Fibroblast of lung (primary cell): ENCODE measurements around the gene GORAB. TPM values are rescaled to one million over a fixed set of nuclear protein-coding genes. Genes with fewer than 3 reads are reported as not detected.

ENCODE experiments used
- DNase-seq, 2 donors: peaks; one replicate each; pipeline versions ENCODE4 v3.0.0 to v3.0.0-alpha.2; 2010; ENCODE audit warnings: low read depth in 2 of 2
- H2AFZ ChIP-seq: 2 replicates; pipeline ENCODE4 v1.5.1; 2012; ENCODE audit warnings: low read length, control low read depth, inconsistent platforms
- H3K27ac ChIP-seq: 2 replicates; pipeline ENCODE4 v1.5.1; 2011; ENCODE audit warnings: low read length, control low read depth; ENCODE audit not compliant: insufficient read depth
- H3K27me3 ChIP-seq: 2 replicates; pipeline ENCODE4 v1.5.1; 2011; ENCODE audit warnings: mild to moderate bottlenecking, low read length; ENCODE audit not compliant: control insufficient read depth, insufficient read depth
- H3K36me3 ChIP-seq: 2 replicates; pipeline ENCODE4 v1.5.1; 2011; ENCODE audit warnings: low read length; ENCODE audit not compliant: control insufficient read depth, insufficient read depth
- H3K4me1 ChIP-seq: 2 replicates; pipeline ENCODE4 v1.5.1; 2011; ENCODE audit warnings: low read length; ENCODE audit not compliant: control insufficient read depth, insufficient read depth; ENCODE audit errors: extremely low read depth
- H3K4me2 ChIP-seq: 2 replicates; pipeline ENCODE4 v1.5.1; 2011; ENCODE audit warnings: low read length, control low read depth; ENCODE audit not compliant: insufficient read depth; ENCODE audit errors: extremely low read depth
- H3K4me3 ChIP-seq, 4 experiments: fragments of 200-600 bp in 1 of 4; sonication (generic) in 1 of 4; replicated peaks in 1 of 4; 2 replicates each; pipeline ENCODE4 v1.5.1; 2011 to 2016; ENCODE audit warnings: low read length in 4 of 4, low read depth in 3 of 4, mild to moderate bottlenecking in 3 of 4, control low read depth in 2 of 4, inconsistent platforms in 1 of 4, mixed read lengths in 1 of 4; ENCODE audit not compliant: insufficient read depth in 1 of 4; ENCODE audit errors: control extremely low read depth in 1 of 4
- H3K79me2 ChIP-seq: 2 replicates; pipeline ENCODE4 v1.5.1; 2012; ENCODE audit warnings: mild to moderate bottlenecking, low read length, inconsistent platforms; ENCODE audit not compliant: control insufficient read depth, insufficient read depth
- H3K9ac ChIP-seq: 2 replicates; pipeline ENCODE4 v1.5.1; 2011; ENCODE audit warnings: mild to moderate bottlenecking, low read length, control low read depth; ENCODE audit not compliant: insufficient read depth
- H3K9me3 ChIP-seq: 2 replicates; pipeline ENCODE4 v1.5.1; 2012; ENCODE audit warnings: low read depth, low read length; ENCODE audit not compliant: control insufficient read depth, insufficient read depth
- H4K20me1 ChIP-seq: 2 replicates; pipeline ENCODE4 v1.5.1; 2011; ENCODE audit warnings: low read length; ENCODE audit not compliant: control insufficient read depth, insufficient read depth; ENCODE audit errors: extremely low read depth
- EZH2 ChIP-seq: IDR thresholded peaks from 2 replicates; pipeline ENCODE4 v1.5.1; 2012; ENCODE audit warnings: low read length, control low read depth, mild to moderate bottlenecking; ENCODE audit errors: missing control alignments
- polyA plus RNA-seq, 2 donors: library from polyadenylated mRNA; depleted of rRNA in 1 of 2; stranded (reverse) in 1 of 2; unstranded in 1 of 2; fragments of >200 nt; gene quantifications; 2 replicates each; pipeline ENCODE4 v1.2.1, GENCODE V29; 2011 to 2012; ENCODE audit warnings: missing spikeins in 1 of 2
- total RNA-seq: library from RNA; depleted of rRNA; stranded (reverse); fragments of >200 nt; gene quantifications from 2 replicates; pipeline ENCODE4 v1.2.1, GENCODE V29; 2014
- TF ChIP-seq, protein P1 (sequence below), 2 donors: IDR thresholded peaks in 1 of 2; conservative IDR thresholded peaks in 1 of 2; 1 replicate in 1 of 2; 2 replicates in 1 of 2; pipeline ENCODE4 v1.5.1; 2011 to 2012; ENCODE audit warnings: low read length in 2 of 2, control low read depth in 1 of 2, inconsistent platforms in 1 of 2, low read depth in 1 of 2, mild to moderate bottlenecking in 1 of 2

Gene GORAB
- total and polyA plus RNA-seq, 2 donors (not counting 1 experiment from before 2014, with no cell fraction given), result 17.7 to 27.6 TPM

- H3K9ac ChIP-seq, result no peak overlapping the region
- no peak overlapping the region for H2AFZ ChIP-seq
- DNase-seq, result no peak
- no peaks in the 10 kb centered on the region for H4K20me1 ChIP-seq
- no peaks in the 10 kb centered on the region for H3K9me3 ChIP-seq
- no peak overlapping the region for H3K4me2 ChIP-seq
- H3K4me3 ChIP-seq, result no peak overlapping the region
- TF ChIP-seq EZH2, result no peak
- TF ChIP-seq, protein P1, sequence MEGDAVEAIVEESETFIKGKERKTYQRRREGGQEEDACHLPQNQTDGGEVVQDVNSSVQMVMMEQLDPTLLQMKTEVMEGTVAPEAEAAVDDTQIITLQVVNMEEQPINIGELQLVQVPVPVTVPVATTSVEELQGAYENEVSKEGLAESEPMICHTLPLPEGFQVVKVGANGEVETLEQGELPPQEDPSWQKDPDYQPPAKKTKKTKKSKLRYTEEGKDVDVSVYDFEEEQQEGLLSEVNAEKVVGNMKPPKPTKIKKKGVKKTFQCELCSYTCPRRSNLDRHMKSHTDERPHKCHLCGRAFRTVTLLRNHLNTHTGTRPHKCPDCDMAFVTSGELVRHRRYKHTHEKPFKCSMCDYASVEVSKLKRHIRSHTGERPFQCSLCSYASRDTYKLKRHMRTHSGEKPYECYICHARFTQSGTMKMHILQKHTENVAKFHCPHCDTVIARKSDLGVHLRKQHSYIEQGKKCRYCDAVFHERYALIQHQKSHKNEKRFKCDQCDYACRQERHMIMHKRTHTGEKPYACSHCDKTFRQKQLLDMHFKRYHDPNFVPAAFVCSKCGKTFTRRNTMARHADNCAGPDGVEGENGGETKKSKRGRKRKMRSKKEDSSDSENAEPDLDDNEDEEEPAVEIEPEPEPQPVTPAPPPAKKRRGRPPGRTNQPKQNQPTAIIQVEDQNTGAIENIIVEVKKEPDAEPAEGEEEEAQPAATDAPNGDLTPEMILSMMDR (conservative IDR thresholded peaks at IDR 0.05 in 1 of 2, IDR thresholded peaks at IDR 0.05 in 1 of 2; ENCODE audit: low read depth in 1 of 2, low read length in 2 of 2), result no peak
- H3K79me2 ChIP-seq, result peaks cover 42% of the 10 kb centered on the region
- H3K27ac ChIP-seq, result no peak overlapping the region
- H3K27me3 ChIP-seq, result no peaks in the 10 kb centered on the region
- H3K36me3 ChIP-seq, result no peaks in the 10 kb centered on the region
- peaks cover 10% of the 10 kb centered on the region for H3K4me1 ChIP-seq
Observed at GRCh38 chr1:170538687-170539086, 6.7 kb downstream of the GORAB start.

GRCh38 chr1:170539154-170539553 lies 7.2 kb downstream of the GORAB start:
- Histone ChIP-seq H3K27ac (no peak overlapping the region), H2AFZ (no peak overlapping the region), H3K9ac (no peak overlapping the region), H4K20me1 (no peaks in the 10 kb centered on the region), H3K4me1 (peaks cover 10% of the 10 kb centered on the region), H3K4me2 (no peak overlapping the region), H3K79me2 (peaks cover 38% of the 10 kb centered on the region), H3K36me3 (no peaks in the 10 kb centered on the region), H3K27me3 (no peaks in the 10 kb centered on the region), H3K4me3 (no peak overlapping the region), H3K9me3 (no peaks in the 10 kb centered on the region)
- no peak for TF ChIP-seq EZH2
- TF ChIP-seq, protein P1 (conservative IDR thresholded peaks at IDR 0.05 in 1 of 2, IDR thresholded peaks at IDR 0.05 in 1 of 2; ENCODE audit: low read depth in 1 of 2, low read length in 2 of 2), result no peak
- no peak for DNase-seq

- no peak for DNase-seq
- no peaks in the 10 kb centered on the region for H3K9me3 ChIP-seq
- H3K9ac ChIP-seq, result no peak overlapping the region
- TF ChIP-seq, protein P1 (conservative IDR thresholded peaks at IDR 0.05 in 1 of 2, IDR thresholded peaks at IDR 0.05 in 1 of 2; ENCODE audit: low read depth in 1 of 2, low read length in 2 of 2), result no peak
- no peak for TF ChIP-seq EZH2
- H3K27ac ChIP-seq, result peak overlapping the region; percentile 24
- no peak overlapping the region for H2AFZ ChIP-seq
- H3K4me3 ChIP-seq, result no peak overlapping the region
- peaks cover 6% of the 10 kb centered on the region for H3K36me3 ChIP-seq
- H3K4me1 ChIP-seq, result peaks cover 5% of the 10 kb centered on the region
- H3K4me2 ChIP-seq, result no peak overlapping the region
- no peaks in the 10 kb centered on the region for H4K20me1 ChIP-seq
- H3K79me2 ChIP-seq, result no peaks in the 10 kb centered on the region
- H3K27me3 ChIP-seq, result no peaks in the 10 kb centered on the region
Observed at GRCh38 chr1:170544624-170545023, 12.7 kb downstream of the GORAB start.
